GM13976 (cell line): Measurements from ENCODE around the gene CFD.

Source experiments
- DNase-seq: peaks from one replicate; pipeline ENCODE4 v3.0.0; 2012; ENCODE audit warnings: low spot score
- in situ Hi-C: fragments of 300-500 bp; cut with MboI; formaldehyde crosslinking; loops from one replicate; pipeline ENCODE4 v1.12.0; 2022; ENCODE audit warnings: low sequenced_read_pairs, mixed read lengths, inconsistent platforms; ENCODE audit not compliant: unreplicated experiment
- TF ChIP-seq, protein P1 (sequence below): IDR thresholded peaks from 2 replicates; pipeline ENCODE4 v1.5.1; 2012; ENCODE audit warnings: borderline replicate concordance, mild to moderate bottlenecking; ENCODE audit not compliant: insufficient read depth; ENCODE audit errors: extremely low read depth, missing control alignments, control extremely low read depth

CFD gene

DNA sequence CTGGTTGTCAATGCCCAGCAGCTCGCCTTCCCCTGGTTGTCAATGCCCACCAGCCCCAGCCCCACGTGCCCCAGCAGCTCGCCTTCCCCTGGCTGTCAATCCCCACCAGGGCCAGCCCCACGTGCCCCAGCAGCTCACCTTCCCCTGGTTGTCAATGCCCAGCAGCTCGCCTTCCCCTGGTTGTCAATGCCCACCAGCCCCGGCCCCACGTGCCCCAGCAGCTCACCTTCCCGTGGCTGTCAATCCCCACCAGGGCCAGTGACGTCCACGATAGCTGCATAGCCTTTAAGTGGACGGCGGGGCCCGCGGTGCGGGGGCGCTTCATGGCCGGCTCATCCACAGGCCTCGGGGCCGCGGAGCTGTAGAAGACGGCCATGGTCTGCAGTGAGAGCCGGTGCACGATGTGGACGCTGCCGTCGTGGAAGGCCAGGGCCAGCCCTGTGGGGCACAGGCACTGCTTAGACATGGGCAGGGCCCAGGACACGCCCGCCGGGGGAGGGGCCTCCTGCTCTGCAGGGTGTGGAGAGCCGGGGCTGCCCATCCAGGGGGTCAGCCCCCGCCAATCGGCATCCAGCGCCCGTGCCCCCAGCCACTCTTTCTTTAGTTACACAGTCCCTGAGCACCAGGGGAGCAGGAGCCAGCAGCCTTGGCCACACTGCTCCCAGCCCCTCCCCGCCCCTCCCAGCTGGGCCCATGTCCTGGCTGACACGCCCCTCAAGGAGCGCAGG, 20.4 kb downstream of the CFD start:
- DNase-seq: no peak
- in situ Hi-C loops: no loop called here
- TF ChIP-seq, protein P1, sequence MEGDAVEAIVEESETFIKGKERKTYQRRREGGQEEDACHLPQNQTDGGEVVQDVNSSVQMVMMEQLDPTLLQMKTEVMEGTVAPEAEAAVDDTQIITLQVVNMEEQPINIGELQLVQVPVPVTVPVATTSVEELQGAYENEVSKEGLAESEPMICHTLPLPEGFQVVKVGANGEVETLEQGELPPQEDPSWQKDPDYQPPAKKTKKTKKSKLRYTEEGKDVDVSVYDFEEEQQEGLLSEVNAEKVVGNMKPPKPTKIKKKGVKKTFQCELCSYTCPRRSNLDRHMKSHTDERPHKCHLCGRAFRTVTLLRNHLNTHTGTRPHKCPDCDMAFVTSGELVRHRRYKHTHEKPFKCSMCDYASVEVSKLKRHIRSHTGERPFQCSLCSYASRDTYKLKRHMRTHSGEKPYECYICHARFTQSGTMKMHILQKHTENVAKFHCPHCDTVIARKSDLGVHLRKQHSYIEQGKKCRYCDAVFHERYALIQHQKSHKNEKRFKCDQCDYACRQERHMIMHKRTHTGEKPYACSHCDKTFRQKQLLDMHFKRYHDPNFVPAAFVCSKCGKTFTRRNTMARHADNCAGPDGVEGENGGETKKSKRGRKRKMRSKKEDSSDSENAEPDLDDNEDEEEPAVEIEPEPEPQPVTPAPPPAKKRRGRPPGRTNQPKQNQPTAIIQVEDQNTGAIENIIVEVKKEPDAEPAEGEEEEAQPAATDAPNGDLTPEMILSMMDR: no peak

DNA sequence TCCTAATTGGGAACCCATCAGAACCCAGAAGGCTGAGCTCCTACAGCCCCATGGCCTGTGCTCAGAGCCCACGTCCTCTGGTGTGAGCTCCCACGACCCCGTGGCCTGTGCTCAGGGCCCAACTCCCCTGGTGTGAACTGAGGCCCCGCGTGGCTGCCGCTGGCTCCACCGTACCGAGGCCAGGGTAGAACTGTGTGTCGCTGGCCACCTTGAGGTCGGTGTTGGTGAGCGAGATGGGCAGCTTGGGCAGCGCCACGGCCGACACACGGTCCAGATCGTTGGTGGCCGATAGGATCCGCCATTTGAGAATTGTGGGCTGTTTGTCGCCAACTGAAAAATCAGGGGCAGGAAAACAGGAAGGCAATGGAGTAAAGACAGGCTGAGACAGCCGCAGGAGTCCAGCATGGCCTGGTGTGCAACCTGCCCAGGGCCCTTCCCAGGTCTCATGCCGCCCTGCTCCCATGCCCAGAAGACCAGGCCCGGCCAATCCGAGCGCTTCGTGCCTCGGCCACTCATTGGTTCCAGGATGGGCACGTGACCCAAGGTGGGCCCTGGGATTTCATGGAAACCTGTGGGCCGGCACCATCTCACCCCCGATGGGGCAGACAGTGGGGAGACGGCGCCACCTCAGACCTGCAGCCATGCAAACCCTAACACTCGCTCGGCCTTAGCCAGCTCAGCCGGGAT, 22.1 kb downstream of the CFD start:
- TF ChIP-seq, protein P1: no peak
- in situ Hi-C loops: no loop called here
- DNase-seq: no peak

DNA sequence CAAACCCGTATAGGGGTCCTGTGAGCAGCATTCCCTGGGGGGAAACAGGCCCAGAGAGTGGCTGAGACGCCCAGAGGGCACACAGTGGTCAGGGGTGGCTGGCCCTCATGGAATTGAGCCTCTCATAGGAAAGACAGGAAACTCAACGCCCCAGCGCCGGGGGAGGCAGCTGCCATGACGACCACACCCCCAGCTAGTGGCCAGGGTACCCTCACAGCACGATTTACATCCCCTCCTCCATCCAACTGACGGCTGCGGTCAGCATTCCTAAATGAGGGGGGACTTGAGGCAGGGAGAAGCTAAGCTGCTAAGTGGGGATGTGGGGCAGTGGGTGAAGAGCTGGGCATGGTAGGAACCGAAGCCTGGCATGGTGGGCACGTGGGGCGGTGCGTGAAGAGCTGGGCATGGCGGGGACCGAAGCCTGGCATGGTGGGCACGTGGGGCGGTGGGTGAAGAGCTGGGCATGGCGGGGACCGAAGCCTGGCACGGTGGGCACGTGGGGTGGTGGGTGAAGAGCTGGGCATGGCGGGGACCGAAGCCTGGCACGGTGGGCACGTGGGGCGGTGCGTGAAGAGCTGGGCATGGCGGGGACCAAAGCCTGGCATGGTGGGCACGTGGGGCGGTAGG, 23.5 kb downstream of the CFD start:
- in situ Hi-C loops: no loop called here
- TF ChIP-seq, protein P1: no peak
- DNase-seq: no peak

DNA sequence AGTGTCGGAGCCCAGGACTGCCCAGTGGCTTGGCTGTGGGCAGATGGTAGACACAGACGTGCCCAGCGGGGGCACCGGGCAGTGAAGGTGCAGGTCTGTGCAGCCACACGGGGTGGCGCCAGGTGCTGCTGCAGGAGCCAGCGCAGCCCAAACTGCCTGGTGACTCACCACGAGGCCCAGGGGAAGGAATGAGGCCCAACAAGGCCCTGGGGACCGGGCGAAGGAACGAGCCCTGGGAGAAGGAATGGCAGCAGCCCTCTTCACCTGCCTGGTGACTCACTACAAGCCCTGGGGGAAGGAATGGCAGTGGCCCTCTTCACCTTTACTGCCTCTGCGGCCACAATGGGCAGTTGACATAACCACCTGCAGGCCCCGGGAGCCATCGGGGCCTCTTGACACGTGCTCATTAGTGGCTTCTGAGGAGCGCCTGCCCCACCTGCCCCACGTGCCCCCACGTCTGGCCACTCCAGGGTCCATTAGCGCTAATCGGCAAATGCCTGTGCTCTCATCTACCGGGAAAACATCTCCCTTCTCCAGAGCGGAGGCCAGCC, 24.3 kb downstream of the CFD start:
- DNase-seq: no peak
- in situ Hi-C loops: no loop called here
- TF ChIP-seq, protein P1: no peak

DNA sequence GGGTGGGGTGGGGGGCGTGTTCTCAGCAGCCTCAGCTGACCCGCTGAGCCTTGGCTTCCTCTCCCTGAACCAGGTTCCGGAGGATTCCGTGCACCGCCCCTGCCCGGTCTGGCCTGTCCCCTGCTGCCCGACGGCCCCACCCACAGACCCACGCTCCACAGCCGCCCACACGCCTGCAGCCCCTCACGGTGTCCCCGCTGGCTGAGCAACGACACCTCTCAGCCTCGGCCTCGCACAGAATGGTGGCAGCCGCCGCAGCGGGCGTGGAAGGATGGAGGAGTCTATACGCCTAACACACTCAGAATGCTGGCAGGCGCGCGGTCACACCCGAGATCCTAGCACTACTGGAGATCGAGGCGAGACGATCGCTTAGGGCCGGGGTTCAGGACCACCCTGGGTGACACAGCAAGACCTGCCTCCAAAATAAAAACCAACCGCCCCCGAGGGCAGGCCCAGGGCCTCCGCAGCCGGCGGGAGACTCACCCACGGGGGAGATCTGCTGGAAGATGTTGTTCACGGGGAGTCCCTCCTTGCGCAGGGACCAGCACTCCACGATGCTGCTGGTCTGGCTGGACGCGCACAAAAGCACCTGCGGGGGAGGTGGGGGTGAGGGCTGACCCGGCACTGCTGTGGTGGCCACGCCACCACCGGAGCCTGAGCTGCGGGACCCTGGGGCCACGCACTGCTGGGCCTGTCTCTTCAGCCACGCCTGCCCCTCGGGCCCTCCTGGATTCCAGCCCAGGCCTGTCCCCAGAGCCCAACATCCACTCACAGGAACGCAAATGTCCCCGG, 25.2 kb downstream of the CFD start:
- DNase-seq: no peak
- TF ChIP-seq, protein P1: no peak
- in situ Hi-C loops: no loop called here

DNA sequence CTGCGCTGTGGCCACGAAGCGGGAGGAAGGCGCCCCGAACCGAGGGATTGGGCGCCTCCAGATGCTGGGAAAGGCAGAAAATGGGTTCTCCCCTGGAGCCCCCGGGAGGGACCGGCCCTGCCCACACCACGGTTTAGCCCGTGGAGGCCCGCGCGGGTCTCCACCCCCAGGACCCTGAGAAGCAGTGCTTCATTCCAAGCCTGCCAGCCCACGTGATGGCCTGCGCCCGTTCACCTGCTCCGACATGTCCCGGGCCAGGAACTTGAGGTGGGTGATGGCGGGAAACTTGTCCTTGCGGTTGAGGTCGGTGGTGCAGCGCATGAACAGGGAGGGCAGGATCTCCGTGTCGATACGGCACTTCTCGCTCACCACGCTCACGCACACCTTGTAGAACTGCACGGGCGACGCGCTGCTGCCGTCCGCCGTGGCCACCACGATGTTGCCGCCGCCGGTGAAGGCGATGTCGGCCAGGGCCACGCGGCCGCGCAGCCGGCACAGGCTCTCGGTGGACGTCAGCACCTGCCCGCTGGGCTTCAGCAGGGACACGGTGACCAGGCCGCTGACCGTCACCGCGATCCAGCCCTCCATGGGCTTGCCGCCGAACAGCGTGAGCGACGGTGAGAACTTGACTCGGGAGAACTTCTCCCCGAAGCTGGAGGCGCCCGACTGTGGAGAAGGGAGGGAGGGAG, 26.2 kb downstream of the CFD start:
- in situ Hi-C loops: no loop called here
- DNase-seq: no peak
- TF ChIP-seq, protein P1: no peak
